Esophagus squamous epithelium (tissue), 4 donors: Measurements from ENCODE around the gene CXCR5.

ENCODE experiments used
- POLR2A ChIP-seq, 4 donors: fragments of 450-650 bp; IDR thresholded peaks; one replicate each; pipeline ENCODE4 v1.6.1; 2017; ENCODE audit warnings: antibody characterized with exemption in 4 of 4, mild to moderate bottlenecking in 4 of 4, moderate library complexity in 3 of 4
- TF ChIP-seq, protein P1 (sequence below), 6 experiments: fragments of 450-650 bp in 4 of 6; fragments of 200-600 bp in 2 of 6; sonication (generic) in 2 of 6; IDR thresholded peaks; one replicate each; pipeline ENCODE4 v1.5.1; 2016 to 2019; ENCODE audit warnings: antibody characterized with exemption in 6 of 6, mild to moderate bottlenecking in 4 of 6, moderate library complexity in 4 of 6

DNA sequence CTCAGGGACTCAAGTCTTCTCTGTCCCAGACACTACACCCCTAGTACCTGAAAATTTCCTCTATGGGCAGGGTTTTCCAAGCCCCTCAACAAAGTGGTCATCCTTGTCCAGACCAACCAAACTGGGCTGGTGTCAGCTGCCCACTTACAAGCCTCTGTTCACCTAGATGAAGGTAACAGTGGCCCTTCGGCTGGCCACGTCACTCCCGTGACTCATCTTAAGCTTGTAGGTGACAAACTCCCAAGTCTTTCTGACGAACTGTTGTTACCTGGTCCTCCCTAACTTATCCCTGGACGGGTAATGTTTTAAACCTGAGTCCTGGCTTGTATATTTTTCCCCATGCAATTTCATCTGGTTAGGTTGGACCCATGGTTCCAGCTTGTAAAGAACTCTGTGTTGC lies 4.7 kb downstream of the CXCR5 start:
- TF ChIP-seq, protein P1, sequence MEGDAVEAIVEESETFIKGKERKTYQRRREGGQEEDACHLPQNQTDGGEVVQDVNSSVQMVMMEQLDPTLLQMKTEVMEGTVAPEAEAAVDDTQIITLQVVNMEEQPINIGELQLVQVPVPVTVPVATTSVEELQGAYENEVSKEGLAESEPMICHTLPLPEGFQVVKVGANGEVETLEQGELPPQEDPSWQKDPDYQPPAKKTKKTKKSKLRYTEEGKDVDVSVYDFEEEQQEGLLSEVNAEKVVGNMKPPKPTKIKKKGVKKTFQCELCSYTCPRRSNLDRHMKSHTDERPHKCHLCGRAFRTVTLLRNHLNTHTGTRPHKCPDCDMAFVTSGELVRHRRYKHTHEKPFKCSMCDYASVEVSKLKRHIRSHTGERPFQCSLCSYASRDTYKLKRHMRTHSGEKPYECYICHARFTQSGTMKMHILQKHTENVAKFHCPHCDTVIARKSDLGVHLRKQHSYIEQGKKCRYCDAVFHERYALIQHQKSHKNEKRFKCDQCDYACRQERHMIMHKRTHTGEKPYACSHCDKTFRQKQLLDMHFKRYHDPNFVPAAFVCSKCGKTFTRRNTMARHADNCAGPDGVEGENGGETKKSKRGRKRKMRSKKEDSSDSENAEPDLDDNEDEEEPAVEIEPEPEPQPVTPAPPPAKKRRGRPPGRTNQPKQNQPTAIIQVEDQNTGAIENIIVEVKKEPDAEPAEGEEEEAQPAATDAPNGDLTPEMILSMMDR (IDR thresholded peaks at IDR 0.05), result no peak
- no peak for TF ChIP-seq POLR2A (IDR thresholded peaks at IDR 0.05)
